ENCODE data around the gene DUOX2.

- TF ChIP-seq, protein P1, sequence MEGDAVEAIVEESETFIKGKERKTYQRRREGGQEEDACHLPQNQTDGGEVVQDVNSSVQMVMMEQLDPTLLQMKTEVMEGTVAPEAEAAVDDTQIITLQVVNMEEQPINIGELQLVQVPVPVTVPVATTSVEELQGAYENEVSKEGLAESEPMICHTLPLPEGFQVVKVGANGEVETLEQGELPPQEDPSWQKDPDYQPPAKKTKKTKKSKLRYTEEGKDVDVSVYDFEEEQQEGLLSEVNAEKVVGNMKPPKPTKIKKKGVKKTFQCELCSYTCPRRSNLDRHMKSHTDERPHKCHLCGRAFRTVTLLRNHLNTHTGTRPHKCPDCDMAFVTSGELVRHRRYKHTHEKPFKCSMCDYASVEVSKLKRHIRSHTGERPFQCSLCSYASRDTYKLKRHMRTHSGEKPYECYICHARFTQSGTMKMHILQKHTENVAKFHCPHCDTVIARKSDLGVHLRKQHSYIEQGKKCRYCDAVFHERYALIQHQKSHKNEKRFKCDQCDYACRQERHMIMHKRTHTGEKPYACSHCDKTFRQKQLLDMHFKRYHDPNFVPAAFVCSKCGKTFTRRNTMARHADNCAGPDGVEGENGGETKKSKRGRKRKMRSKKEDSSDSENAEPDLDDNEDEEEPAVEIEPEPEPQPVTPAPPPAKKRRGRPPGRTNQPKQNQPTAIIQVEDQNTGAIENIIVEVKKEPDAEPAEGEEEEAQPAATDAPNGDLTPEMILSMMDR (IDR thresholded peaks at IDR 0.05; ENCODE audit: low read length) = no peak
- no peak for TF ChIP-seq EZH2 (IDR thresholded peaks at IDR 0.05; ENCODE audit: borderline replicate concordance, low read length)
Observed at GRCh38 chr15:45050587-45050986, 63.4 kb downstream of the DUOX2 start.

All from OCI-LY1 (cell line).